GM12865 (cell line): ENCODE measurements around the gene SLC16A8.

Experiments used
- DNase-seq: peaks from one replicate; pipeline ENCODE4 v3.0.0; 2010; ENCODE audit warnings: low read depth
- H3K4me3 ChIP-seq: 2 replicates; pipeline ENCODE4 v1.5.1; 2011; ENCODE audit warnings: mild to moderate bottlenecking, low read depth, low read length, control low read depth
- TF ChIP-seq, protein P1 (sequence below): IDR thresholded peaks from 2 replicates; pipeline ENCODE4 v1.5.1; 2011; ENCODE audit warnings: low read length, control low read depth, low read depth, inconsistent platforms; ENCODE audit not compliant: insufficient read depth; ENCODE audit errors: missing control alignments

Gene SLC16A8

DNA sequence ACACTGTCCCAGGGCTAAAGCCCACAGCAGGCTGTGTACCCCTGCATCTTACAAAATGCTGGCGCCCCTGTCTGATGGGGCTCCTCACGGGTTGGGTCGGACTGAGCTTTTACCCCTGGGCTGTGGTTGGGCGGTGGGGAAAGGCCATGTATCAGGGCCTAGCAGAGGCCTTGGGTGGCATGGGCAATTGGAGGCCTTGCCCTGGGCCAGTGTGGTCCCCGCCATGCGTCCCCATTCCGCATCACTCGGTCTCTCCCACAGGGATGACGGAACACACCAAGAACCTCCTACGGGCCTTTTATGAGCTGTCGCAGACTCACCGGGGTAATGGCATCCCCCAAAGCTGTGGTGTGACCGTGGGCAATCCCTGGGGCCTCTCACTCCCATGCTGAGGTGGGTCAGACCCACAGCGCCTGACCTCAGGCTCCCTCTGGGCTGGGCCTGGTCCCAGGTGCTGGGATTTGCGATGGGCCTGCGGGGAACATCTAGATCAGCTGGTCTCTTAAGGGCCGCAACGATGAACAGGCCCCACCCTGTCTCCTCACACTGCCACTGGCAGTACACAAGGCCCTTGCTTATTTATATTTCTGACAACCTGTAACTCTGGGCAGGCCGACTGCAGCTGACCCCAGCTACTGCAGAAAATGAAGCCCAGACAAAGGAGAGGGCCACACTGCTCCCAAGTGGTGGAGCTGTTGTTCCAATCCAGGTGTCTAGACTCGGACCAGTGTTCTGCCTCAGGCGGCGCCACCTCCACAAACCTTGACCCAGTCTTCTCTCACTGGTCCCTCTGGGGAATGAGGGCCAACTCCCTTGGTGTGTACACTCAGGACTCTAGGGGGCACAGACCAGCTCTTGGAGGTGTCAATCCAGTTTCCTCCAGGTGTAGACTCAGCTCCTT, 12.3 kb downstream of the SLC16A8 start:
- TF ChIP-seq, protein P1, sequence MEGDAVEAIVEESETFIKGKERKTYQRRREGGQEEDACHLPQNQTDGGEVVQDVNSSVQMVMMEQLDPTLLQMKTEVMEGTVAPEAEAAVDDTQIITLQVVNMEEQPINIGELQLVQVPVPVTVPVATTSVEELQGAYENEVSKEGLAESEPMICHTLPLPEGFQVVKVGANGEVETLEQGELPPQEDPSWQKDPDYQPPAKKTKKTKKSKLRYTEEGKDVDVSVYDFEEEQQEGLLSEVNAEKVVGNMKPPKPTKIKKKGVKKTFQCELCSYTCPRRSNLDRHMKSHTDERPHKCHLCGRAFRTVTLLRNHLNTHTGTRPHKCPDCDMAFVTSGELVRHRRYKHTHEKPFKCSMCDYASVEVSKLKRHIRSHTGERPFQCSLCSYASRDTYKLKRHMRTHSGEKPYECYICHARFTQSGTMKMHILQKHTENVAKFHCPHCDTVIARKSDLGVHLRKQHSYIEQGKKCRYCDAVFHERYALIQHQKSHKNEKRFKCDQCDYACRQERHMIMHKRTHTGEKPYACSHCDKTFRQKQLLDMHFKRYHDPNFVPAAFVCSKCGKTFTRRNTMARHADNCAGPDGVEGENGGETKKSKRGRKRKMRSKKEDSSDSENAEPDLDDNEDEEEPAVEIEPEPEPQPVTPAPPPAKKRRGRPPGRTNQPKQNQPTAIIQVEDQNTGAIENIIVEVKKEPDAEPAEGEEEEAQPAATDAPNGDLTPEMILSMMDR, result no peak
- no peak overlapping the region for H3K4me3 ChIP-seq
- no peak for DNase-seq

DNA sequence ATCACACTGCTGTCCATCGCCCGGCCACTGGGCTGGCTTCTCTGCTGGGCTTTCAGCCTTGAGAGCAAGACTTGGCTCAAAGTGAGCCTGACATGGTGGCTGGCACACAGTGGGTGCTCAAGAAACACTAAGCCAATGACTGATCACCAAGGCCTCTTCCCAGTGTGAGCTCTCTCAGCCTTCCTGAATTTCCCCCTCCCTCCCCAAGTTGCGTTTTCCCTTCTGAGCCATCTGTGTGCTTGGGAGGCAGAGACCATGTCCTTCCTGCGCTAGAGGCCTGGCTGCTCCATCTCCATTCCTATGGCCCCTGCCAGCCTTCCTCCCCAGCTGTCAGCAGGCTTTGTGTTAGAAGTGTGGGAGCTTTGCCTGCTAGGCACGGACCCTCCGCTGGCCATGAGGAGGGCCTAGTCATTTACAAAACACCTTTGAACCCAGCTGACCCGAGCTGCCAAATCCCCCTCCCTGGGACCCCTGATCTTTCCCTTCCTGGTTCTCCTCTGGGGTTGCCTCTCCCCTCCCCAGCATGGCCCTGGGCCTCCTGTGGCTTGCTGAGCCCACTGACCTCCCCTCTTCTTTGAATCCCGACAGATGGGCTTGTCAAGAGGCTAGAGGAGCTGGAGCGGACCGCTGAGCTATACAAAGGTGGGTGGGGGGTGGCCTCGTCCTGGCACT, 13.6 kb downstream of the SLC16A8 start:
- TF ChIP-seq, protein P1, result no peak
- DNase-seq, result no peak
- no peak overlapping the region for H3K4me3 ChIP-seq

DNA sequence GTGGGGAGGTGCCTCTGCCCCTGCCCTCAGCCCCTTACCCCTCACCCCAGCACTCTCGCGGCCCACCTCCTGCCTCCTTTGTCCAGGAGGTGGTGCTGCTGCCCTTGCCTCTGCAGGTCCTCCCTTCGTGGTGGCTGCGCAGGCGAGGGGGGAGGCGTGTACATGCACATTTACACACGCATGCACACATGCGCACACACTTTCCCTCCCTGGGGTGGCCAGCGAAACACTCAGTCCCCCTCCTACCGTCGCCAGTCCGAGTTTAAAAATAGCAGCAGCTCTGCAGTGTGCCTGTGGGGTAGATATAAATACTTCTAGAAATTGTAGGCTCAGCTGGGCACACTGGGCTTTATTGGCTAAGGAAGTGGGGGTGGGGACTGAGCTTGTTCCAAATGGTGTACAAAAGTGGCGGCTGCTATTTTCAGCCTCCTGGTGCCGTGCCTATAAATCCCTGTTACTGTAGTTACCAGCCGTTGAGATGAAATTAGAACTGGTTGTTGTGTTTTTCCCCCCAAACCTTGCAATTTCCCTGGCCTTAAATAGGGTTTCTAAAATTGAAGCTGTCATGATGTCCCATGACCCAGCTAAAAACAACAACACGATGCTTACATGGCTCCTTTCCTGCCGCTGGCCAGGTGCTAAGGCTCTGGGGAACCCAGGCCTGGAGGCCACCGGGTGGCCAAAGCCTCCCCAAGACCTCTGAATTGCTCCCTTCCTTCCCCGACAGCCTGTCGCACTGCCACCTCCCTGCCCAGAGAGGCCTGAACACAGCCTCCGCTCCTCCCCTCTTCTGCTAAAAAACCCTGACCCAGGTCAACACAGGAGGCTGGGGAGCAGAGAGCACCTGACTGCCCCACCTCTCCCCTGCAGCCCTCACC, 14.4 kb downstream of the SLC16A8 start:
- TF ChIP-seq, protein P1, result no peak
- no peak overlapping the region for H3K4me3 ChIP-seq
- DNase-seq, result no peak

GRCh38 chr22:38068641-38069371, 15.2 kb downstream of the SLC16A8 start:
- TF ChIP-seq, protein P1, result no peak
- no peak for DNase-seq

DNA sequence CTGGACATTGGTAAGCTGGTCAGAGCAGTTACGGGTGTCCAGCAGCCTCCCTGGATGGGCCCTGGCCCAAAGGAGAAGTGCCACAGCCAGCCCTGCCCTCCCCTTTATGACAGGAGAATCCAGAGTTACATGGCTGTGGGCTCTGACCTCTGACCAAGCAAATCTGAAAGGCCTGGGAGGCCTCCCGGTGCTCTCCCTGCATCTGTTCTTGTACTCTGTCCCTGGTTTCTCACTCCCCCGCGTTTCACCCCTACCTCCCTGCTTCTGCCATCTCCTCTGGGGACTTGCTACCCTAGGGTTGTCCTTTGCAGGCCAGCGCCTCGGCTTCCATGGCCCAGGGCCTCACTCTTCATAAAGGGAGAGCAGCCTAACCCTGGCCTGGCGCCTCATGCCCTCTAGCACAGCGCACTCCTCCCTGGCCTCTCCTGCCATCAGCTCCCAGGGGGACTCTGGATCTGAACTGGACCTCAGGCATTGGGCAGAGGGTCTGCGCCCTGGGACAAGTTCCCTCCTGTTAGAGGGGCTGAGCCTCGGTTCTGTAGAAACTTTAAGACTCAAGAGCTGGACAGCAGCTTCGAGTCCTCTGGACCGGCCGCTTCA, 16.1 kb downstream of the SLC16A8 start:
- TF ChIP-seq, protein P1, result no peak
- DNase-seq, result no peak
- no peak overlapping the region for H3K4me3 ChIP-seq

More at GRCh38 chr22:38068641-38069371, 15.2 kb downstream of the SLC16A8 start:
- H3K4me3 ChIP-seq, result no peak overlapping the region

- TF ChIP-seq, protein P1, result no peak
- no peak for DNase-seq
- H3K4me3 ChIP-seq, result no peak overlapping the region
Observed at GRCh38 chr22:38067028-38067415, 17.0 kb downstream of the SLC16A8 start.
